Iris pigment epithelial cell (primary cell): ENCODE data around the gene ASTN2.
"Not testable (repeated sequence)": the region's sequence is repeated elsewhere in the genome, so short reads cannot be mapped to it uniquely, and the experiment has no call there.

ENCODE experiments used
- DNase-seq: peaks from one replicate; pipeline ENCODE4 v3.0.0-alpha.2; 2011; ENCODE audit warnings: low read depth

Gene ASTN2

GRCh38 chr9:116479056-116479544 is 935.8 kb downstream of the ASTN2 start:
- DNase-seq = no peak

GRCh38 chr9:116477584-116478141 is 937.2 kb downstream of the ASTN2 start:
- no peak for DNase-seq

GRCh38 chr9:116476935-116477381 is 937.9 kb downstream of the ASTN2 start:
- DNase-seq = no peak

- DNase-seq = no peak
These were observed 938.9 kb downstream of the ASTN2 start for GRCh38 chr9:116476002-116476401.

GRCh38 chr9:116475201-116475600 is 939.7 kb downstream of the ASTN2 start:
- DNase-seq = peak; percentile 56

- no peak for DNase-seq
These were observed 942.8 kb downstream of the ASTN2 start for GRCh38 chr9:116471944-116472506.

- DNase-seq = peak; percentile 63
These were observed 943.6 kb downstream of the ASTN2 start for GRCh38 chr9:116471093-116471906.

GRCh38 chr9:116468793-116469527 is 945.9 kb downstream of the ASTN2 start:
- DNase-seq = no peak

- no peak for DNase-seq
These were observed 946.5 kb downstream of the ASTN2 start for GRCh38 chr9:116468369-116468768.

- DNase-seq = no peak
These were observed 947.0 kb downstream of the ASTN2 start for GRCh38 chr9:116467740-116468351.

GRCh38 chr9:116466271-116467235 is 948.3 kb downstream of the ASTN2 start:
- DNase-seq = no peak

GRCh38 chr9:116465576-116466270 is 949.1 kb downstream of the ASTN2 start:
- DNase-seq = no peak

GRCh38 chr9:116464987-116465571 is 949.8 kb downstream of the ASTN2 start:
- DNase-seq = no peak

- no peak for DNase-seq
These were observed 950.4 kb downstream of the ASTN2 start for GRCh38 chr9:116464423-116464822.

- DNase-seq = no peak
These were observed 953.2 kb downstream of the ASTN2 start for GRCh38 chr9:116461632-116462031.

GRCh38 chr9:116460026-116460425 is 954.8 kb downstream of the ASTN2 start:
- no peak for DNase-seq

- DNase-seq = no peak
These were observed 955.3 kb downstream of the ASTN2 start for GRCh38 chr9:116459576-116459975.

GRCh38 chr9:116456490-116457088 is 958.3 kb downstream of the ASTN2 start:
- no peak for DNase-seq

GRCh38 chr9:116454539-116454938 is 960.3 kb downstream of the ASTN2 start:
- not testable (repeated sequence) for DNase-seq
